Breast epithelium (tissue), 3 donors: ENCODE results near the gene VPS26A.

Source experiments
- CTCF ChIP-seq, 3 donors: fragments of 450-650 bp; IDR thresholded peaks; one replicate each; pipeline ENCODE4 v1.5.1; 2016 to 2017; ENCODE audit warnings: antibody characterized with exemption in 3 of 3, mild to moderate bottlenecking in 3 of 3, moderate library complexity in 3 of 3
- POLR2A ChIP-seq: fragments of 450-650 bp; IDR thresholded peaks from one replicate; pipeline ENCODE4 v1.6.1; 2016; ENCODE audit warnings: antibody characterized with exemption, mild to moderate bottlenecking, moderate library complexity
- POLR2AphosphoS5 ChIP-seq, 3 donors: sonication (generic); formaldehyde crosslinking; IDR thresholded peaks; one replicate each; pipeline ENCODE4 v1.6.1; 2017; ENCODE audit warnings: antibody characterized with exemption in 3 of 3

GRCh38 chr10:69092959-69093850 is 30.8 kb upstream of the VPS26A start:
- TF ChIP-seq CTCF (IDR thresholded peaks at IDR 0.05) (peak; percentile 49 to 81 (median 76)), POLR2A (no peak), POLR2AphosphoS5 (IDR thresholded peaks at IDR 0.05) (no peak)
